GM18520 (cell line): Measurements from ENCODE around the gene ECI1.
"Not testable (repeated sequence)": the region's sequence is repeated elsewhere in the genome, so short reads cannot be mapped to it uniquely, and the experiment has no call there.

Experiments used
- ATAC-seq: cut with Tn5 transposase; IDR thresholded peaks from one replicate; pipeline ENCODE4 v1.9.1; 2021; ENCODE audit not compliant: unreplicated experiment

The ECI1 gene

DNA sequence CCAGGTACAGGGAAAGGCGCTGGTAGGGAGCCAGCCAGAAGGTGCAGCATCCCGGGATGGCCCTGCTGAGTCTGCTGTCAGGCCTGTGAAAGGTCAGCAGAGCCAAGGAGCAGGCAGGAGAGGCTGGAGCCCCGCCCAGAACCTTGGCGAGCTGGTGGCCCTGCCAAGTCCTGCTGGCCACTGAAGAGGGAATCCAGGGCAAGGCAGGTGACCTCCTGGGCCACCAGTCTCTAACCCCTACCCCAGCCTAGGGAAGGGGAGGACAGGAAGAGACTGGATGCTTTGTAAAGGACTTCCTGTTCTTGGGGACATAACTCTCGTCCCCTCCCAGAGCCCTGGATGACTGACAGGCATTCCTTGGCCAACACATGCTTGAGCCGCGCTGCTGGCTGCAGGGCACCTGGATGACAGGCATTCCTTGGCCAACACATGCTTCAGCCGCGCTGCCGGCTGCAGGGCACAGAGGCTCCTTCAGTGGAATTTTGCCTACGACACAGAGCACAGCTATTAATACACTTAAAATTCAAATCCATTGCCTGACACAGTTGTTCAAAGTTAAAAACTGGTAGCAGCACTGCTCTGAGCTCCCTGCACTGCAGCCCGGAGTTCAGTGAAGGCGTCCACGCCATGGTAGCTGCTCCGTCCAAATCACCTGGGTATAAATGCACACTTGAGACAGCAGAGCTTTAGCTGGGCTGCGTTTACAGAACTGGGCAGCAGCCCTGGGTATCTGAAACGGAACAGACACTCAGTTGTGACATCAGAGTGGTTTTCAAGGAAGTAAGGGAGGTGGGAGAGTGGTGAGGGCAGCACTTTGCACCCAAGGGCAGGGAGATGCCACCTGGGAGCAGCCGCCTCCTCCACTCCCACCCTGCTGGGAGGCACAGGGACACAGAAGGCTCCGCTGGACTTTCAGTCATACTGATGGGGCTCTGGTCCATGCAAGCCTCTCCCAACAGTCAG lies 38.7 kb downstream of the ECI1 start:
- ATAC-seq: no peak

GRCh38 chr16:2211923-2212347 lies 39.5 kb downstream of the ECI1 start:
- ATAC-seq: no peak

DNA sequence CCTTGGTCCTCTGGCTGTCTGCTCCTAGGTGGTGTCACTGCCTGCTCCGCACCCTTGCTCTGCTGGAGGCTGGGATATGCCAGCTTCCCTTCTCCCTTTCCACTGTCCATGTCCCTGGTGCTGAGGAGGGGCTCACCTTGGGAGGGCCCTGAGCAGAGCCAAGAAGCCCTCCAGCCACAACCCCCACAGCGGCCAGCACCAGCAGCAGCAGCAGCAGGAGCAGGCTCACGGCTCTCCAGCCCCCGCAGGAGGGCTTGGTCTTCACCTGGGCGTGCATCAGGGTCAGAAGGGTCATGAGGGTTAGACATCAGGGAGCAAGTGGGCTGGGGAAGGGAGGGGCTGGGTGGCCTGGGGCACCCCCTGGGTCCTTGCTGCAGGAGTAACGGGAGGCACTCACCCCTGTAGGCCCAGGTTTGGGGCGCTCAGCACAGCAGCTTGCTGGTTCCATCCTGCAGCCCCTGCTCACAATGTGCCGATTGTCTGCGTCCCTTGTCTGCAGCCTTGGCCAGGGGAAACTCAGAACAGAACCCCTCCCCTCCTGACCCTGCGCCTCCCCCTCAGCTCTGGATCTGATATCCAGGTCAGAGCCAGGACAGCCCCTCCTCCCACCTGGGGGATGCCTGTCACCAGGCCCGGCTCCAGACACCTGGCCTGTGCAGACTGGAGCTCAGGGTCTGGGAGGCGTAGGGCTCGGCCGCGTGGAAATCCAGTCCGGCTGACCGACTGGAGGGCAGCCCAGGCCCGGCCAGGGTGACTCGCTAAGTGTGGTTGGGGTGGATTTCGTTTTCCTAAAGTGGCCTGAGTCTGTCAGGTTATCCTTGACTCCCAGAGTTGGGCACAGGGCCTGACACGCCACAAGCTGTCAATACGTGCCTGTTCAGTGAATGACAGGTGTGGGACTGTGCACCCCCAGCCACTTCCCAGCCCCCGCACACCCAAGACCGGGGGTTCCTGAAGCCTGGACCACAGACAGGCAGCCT lies 40.7 kb downstream of the ECI1 start, which contains the start of gene BRICD5:
BRICD5 (minus strand) TSS at position 478 of the 980 bp plus-strand sequence; CDS start at position 448, 30 bp downstream.
- ATAC-seq: no peak

DNA sequence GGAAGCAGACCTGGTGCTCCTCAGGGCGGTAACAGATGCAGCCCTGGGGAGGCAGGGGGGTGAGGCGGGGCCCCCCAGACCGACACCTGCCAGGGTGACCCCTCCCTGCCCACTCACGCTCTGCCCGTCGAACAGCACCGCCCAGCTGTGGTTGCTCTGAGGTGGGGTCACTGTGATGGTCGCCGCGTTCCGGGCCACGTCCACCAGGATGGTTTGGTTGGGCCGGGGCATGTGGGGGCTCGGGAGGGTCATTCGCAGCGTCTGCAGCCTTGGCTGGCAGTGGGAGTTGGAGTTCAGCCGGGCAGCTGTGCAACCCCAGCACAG lies 41.4 kb downstream of the ECI1 start:
- no peak for ATAC-seq

- ATAC-seq: no peak
These were observed 42.0 kb downstream of the ECI1 start for GRCh38 chr16:2209258-2210008.

- no peak for ATAC-seq
These were observed 42.6 kb downstream of the ECI1 start for GRCh38 chr16:2208772-2209171.

GRCh38 chr16:2208308-2208707 lies 43.1 kb downstream of the ECI1 start:
- no peak for ATAC-seq

GRCh38 chr16:2207872-2208271 lies 43.5 kb downstream of the ECI1 start:
- no peak for ATAC-seq

DNA sequence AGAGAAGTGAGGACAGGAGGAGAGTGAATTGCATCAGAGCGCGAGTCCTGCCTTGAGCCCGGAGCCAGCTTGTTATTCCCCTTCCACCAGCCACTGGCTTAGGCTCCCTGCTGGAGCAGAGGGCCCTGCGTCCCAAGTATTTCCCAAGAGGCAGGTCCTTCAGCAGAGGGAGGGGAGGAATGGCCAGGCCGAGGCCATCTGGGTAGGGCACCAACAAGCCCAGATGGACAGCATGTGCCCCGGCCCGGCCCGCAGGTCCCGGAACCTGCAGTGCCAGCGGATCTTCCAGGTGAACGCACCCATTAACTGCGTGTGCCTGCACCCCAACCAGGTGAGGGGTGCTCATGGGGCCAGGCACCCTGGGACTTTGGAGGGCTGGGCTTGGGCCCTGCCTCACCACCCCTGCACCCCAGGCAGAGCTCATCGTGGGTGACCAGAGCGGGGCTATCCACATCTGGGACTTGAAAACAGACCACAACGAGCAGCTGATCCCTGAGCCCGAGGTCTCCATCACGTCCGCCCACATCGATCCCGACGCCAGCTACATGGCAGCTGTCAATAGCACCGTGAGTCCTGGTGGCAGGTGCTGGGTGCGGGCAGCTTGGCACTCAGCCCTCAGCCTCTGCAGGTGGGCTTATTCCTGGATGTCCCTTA lies 44.5 kb downstream of the ECI1 start:
- no peak for ATAC-seq

- ATAC-seq: no peak
These were observed 45.0 kb downstream of the ECI1 start for GRCh38 chr16:2206420-2206779.

- no peak for ATAC-seq
These were observed 45.4 kb downstream of the ECI1 start for GRCh38 chr16:2205967-2206313.

DNA sequence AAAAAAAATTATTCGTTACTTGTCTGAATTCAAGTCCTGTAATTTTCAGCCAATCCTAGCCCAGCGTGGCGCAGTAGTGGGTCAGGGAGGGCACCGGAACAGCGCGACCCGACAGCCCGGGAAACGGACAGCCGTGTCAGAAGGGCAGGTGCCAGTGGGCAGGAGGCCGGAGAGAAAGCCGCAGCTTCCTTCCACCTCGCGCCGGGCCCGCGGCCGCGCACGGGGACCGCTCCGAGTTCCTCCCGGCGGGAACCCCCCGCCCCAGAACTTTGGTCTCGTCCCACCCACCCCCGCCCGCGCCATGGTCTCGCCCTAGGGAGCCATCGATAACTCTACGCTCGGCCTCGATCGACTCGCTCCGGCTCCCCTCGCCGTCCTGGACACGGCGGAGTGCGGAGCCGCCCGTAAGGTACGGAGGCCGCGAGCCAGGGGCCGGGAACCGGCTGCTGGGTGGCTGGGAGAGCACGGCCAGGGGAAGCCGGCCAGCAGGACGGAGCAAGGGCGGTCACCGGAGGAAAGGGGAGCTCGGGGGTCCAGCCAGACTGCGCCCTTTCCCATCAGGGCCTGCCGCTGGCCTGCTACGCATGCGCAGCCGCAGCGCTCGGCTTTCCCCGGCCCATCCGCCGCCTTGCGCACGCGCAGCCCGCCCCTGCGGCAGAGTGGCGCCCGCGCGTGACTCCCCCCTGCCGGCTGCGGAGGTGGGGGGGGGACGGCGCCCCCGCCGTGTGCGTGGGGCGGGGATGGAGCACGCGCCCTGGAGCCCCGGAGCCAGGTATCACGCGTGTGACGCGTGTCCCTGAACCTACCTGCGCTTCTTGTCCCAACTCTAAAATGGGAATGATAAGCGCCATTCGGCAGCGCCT lies 46.1 kb downstream of the ECI1 start, which contains the start of gene MLST8:
MLST8 (plus strand) TSS at position 351 of the 863 bp plus-strand sequence. CDS start 632 bp downstream, outside the sequence.
- peak; percentile 75 for ATAC-seq

DNA sequence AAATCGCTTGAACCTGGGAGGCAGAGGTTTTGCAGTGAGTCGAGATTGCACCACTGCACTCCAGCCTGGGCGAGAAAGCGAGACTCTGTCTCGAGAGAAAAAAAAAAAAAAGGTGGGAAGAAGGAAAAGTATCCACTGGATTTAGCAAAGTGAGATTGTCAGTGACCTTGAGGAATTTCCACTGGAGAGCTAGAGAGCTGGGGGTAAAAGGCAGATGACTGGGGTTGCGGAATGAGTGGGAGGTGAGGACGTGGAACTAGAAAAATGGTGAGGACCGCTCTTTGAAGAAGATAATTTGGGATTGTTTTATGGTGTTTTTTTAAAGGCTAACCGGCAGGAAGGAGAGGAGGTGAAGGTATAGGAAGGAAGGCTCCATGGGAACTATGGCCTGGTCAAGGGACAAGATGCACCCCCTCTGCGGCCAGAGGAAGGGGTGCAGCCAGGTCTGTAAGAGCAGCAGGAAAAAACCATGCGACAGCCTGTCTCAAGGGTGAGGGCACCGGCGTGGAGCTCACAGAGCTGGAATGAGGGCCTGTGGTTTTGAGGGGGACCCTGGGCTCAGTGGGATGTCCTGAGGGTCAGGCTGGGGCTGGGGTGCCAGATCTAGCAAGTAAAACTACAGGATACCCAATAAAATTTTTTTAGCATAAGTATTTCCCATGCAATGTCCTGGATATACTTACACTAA lies 46.8 kb downstream of the ECI1 start:
- ATAC-seq: no peak

DNA sequence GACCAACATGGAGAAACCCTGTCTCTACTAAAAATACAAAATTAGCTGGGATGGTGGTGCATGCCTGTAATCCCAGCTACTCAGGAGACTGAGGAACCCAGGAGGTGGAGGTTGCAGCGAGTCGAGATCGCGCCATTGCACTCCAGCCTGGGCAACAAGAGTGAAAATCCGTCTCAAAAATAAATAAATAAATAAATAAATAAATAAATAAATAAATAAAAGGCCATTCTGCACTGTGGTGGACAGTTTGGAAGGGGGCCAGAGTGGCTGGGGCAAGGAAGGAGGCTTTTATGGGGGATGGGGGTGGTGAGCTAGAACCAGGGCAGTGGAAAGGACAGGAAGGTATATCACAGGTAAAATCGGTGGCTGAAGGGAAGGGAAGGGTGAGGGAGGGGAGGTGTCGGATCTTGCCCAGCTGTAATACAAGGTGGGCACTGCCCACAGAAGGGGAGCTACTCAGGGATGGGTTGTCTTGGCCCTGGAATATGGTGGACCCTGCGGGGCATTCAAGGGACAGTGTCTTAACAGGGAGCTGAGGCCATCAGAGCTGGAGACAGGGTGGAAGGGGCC lies 48.2 kb downstream of the ECI1 start:
- not testable (repeated sequence) for ATAC-seq

DNA sequence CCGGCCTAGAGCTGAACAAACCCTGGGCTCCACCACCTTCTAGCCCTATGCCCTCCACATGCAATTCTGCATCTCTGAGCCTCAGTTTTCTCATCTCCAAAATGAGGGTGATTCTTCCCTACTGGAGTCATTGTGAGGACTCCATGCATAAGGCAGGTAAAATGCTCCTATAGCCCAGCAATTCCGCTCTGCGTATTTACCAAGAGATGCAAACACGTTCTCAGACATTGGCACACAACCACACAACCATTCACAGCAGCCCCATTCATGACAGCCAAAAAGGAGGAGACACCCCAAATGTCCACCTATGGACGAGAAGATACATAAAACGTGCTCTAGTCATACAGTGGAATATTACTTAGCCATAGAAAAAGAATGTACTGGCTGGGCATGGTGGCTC lies 51.1 kb downstream of the ECI1 start:
- ATAC-seq: no peak

GRCh38 chr16:2199621-2200139 lies 51.7 kb downstream of the ECI1 start:
- no peak for ATAC-seq

DNA sequence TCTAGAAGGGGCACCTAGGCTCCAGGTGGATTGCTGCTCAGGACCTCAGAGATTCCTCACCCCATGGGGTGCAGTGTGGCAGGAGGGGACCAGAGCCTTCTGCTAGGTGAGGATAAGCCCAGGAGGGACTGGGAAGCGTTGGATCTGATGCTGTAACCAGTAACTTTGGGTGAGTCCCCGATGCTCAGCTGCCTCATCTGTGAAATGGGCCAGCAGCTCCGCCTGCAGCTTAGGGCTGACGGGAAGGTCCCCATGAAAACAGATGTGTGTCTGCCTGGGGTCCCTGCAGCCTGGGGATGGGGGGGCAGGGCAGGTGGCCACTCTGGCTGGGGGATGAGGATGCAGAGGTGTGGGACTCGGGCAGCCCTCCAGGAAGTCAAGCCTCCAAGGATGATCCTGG lies 52.3 kb downstream of the ECI1 start:
- ATAC-seq: no peak

DNA sequence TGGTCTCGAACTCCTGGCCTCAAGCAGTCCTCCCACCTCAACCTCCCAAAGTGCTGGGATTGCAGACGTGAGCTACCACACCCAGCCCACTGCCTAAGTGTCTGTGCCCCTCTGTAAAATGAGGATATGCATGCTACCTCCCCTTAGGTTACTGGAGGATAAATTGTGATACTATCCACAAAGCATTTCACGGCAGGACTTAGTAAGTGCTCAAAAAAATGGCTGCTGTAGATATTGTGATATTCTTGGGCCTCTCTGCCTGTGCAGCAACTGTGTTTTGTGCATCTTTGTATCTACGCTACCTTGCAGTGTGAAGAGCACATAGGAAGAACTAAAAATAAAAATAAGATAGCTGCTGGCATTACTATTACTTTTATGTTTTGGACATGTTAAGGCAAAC lies 53.1 kb downstream of the ECI1 start:
- no peak for ATAC-seq
